Measurements from ENCODE around the gene TOR1AIP2.

TOR1AIP2 gene

DNA sequence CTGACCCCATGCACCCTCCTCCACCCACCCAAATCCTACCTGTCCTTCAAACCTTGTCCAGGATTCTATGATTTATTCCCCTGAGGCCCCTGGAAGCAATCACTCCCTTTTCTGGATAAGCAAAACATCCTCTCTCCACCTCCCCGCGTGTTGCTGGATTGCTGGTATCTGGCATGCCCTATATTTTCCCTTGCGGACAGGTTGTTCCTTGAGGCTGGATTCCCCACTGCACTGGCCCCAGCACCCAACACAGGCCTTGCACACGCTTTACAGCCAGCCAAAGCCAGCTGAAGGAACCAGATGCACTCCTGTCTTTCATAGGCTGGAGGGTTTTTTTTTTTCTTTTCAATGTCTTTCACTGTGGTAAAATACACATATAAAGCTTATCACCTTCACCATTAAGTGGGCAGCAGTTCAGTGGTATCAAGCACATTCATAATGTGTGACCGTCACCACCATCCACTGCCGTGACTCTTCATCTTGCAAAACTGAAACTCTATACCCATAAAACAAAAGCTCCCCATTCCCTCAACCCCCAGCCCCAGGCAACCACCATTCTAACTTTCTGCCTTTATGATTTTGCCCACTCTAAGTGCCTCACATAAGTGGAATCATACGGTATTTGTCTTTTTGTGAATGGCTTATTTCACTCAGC lies 50.9 kb downstream of the TOR1AIP2 start:
- no peaks in the 10 kb centered on the region for H3K27me3 ChIP-seq (ENCODE audit: low read length)
- no peak overlapping the region for H3K4me2 ChIP-seq (ENCODE audit: low read depth, low read length, poor library complexity, severe bottlenecking)
- no peaks in the 10 kb centered on the region for H4K20me1 ChIP-seq (ENCODE audit: low read depth, low read length)
- H3K9ac ChIP-seq (ENCODE audit: low read length), result no peak overlapping the region
- H3K9me3 ChIP-seq (ENCODE audit: insufficient read depth, low read length), result no peaks in the 10 kb centered on the region
- no peaks in the 10 kb centered on the region for H3K79me2 ChIP-seq (ENCODE audit: insufficient read depth, low read length)
- H3K4me3 ChIP-seq (ENCODE audit: insufficient read depth, low read length, poor library complexity, severe bottlenecking), result no peak overlapping the region
- TF ChIP-seq, protein P1, sequence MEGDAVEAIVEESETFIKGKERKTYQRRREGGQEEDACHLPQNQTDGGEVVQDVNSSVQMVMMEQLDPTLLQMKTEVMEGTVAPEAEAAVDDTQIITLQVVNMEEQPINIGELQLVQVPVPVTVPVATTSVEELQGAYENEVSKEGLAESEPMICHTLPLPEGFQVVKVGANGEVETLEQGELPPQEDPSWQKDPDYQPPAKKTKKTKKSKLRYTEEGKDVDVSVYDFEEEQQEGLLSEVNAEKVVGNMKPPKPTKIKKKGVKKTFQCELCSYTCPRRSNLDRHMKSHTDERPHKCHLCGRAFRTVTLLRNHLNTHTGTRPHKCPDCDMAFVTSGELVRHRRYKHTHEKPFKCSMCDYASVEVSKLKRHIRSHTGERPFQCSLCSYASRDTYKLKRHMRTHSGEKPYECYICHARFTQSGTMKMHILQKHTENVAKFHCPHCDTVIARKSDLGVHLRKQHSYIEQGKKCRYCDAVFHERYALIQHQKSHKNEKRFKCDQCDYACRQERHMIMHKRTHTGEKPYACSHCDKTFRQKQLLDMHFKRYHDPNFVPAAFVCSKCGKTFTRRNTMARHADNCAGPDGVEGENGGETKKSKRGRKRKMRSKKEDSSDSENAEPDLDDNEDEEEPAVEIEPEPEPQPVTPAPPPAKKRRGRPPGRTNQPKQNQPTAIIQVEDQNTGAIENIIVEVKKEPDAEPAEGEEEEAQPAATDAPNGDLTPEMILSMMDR (IDR thresholded peaks at IDR 0.05; ENCODE audit: insufficient read depth, low read length, poor library complexity, severe bottlenecking), result no peak
- TF ChIP-seq EZH2phosphoT487 (conservative IDR thresholded peaks at IDR 0.05; ENCODE audit: low read length), result no peak
- no peak overlapping the region for H3K27ac ChIP-seq (ENCODE audit: low read depth, low read length)
- no peaks in the 10 kb centered on the region for H3K9me2 ChIP-seq (replicated peaks; ENCODE audit: insufficient read depth, low read length)
- no peaks in the 10 kb centered on the region for H3F3A ChIP-seq (ENCODE audit: insufficient read depth)
- no peaks in the 10 kb centered on the region for H3K36me3 ChIP-seq (ENCODE audit: low read length)
- no peak overlapping the region for H2AFZ ChIP-seq (ENCODE audit: low read depth, low read length, severe bottlenecking)

GRCh38 chr1:179825798-179826460 lies 51.7 kb downstream of the TOR1AIP2 start:
- no peak overlapping the region for H2AFZ ChIP-seq (ENCODE audit: low read depth, low read length, severe bottlenecking)
- H3K4me2 ChIP-seq (ENCODE audit: low read depth, low read length, poor library complexity, severe bottlenecking), result no peak overlapping the region
- H3K79me2 ChIP-seq (ENCODE audit: insufficient read depth, low read length), result no peaks in the 10 kb centered on the region
- TF ChIP-seq EZH2phosphoT487 (conservative IDR thresholded peaks at IDR 0.05; ENCODE audit: low read length), result no peak
- TF ChIP-seq, protein P1 (IDR thresholded peaks at IDR 0.05; ENCODE audit: insufficient read depth, low read length, poor library complexity, severe bottlenecking), result no peak
- H3K36me3 ChIP-seq (ENCODE audit: low read length), result no peaks in the 10 kb centered on the region
- H4K20me1 ChIP-seq (ENCODE audit: low read depth, low read length), result no peaks in the 10 kb centered on the region
- H3K9me3 ChIP-seq (ENCODE audit: insufficient read depth, low read length), result no peaks in the 10 kb centered on the region
- no peaks in the 10 kb centered on the region for H3K27me3 ChIP-seq (ENCODE audit: low read length)
- no peaks in the 10 kb centered on the region for H3F3A ChIP-seq (ENCODE audit: insufficient read depth)
- H3K9ac ChIP-seq (ENCODE audit: low read length), result no peak overlapping the region
- no peaks in the 10 kb centered on the region for H3K9me2 ChIP-seq (replicated peaks; ENCODE audit: insufficient read depth, low read length)
- H3K27ac ChIP-seq (ENCODE audit: low read depth, low read length), result no peak overlapping the region
- no peak overlapping the region for H3K4me3 ChIP-seq (ENCODE audit: insufficient read depth, low read length, poor library complexity, severe bottlenecking)

DNA sequence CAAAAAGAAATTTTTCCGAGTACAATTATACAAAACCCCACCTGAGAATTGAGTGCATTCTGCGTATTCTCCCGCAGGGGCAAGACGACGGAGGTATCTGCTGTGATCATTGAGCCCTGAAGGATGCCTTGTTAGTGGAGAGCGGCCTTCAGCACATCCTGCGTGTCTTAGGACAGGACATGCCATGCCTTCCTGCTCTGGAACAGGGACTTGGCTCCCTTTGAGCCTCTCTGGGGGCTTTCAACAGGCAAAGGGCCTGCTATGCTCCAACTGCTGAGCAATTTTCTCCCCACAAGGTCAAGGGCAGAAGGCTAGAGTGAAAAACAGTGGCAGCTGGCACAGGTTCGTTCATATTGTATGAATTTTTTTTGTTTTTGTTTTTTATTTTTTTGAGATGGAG lies 52.4 kb downstream of the TOR1AIP2 start:
- Histone ChIP-seq H3K27ac (ENCODE audit: low read depth, low read length) (no peak overlapping the region), H2AFZ (ENCODE audit: low read depth, low read length, severe bottlenecking) (no peak overlapping the region), H3K79me2 (ENCODE audit: insufficient read depth, low read length) (no peaks in the 10 kb centered on the region), H3K4me3 (ENCODE audit: insufficient read depth, low read length, poor library complexity, severe bottlenecking) (no peak overlapping the region), H3K27me3 (ENCODE audit: low read length) (no peaks in the 10 kb centered on the region), H3K9ac (ENCODE audit: low read length) (no peak overlapping the region), H3K4me2 (ENCODE audit: low read depth, low read length, poor library complexity, severe bottlenecking) (no peak overlapping the region), H4K20me1 (ENCODE audit: low read depth, low read length) (no peaks in the 10 kb centered on the region), H3K9me2 (replicated peaks; ENCODE audit: insufficient read depth, low read length) (no peaks in the 10 kb centered on the region), H3K9me3 (ENCODE audit: insufficient read depth, low read length) (no peaks in the 10 kb centered on the region), H3K36me3 (ENCODE audit: low read length) (no peaks in the 10 kb centered on the region), H3F3A (ENCODE audit: insufficient read depth) (no peaks in the 10 kb centered on the region)
- no peak for TF ChIP-seq EZH2phosphoT487 (conservative IDR thresholded peaks at IDR 0.05; ENCODE audit: low read length)
- TF ChIP-seq, protein P1 (IDR thresholded peaks at IDR 0.05; ENCODE audit: insufficient read depth, low read length, poor library complexity, severe bottlenecking), result no peak

Measured in SU-DHL-6 (cell line).